T-helper 1 cell (primary cell): ENCODE results near the gene CTSK.

Experiments used
- DNase-seq, 5 donors: peaks; one replicate each; pipeline ENCODE4 v3.0.0-alpha.2; 2012 to 2020

The CTSK gene

DNA sequence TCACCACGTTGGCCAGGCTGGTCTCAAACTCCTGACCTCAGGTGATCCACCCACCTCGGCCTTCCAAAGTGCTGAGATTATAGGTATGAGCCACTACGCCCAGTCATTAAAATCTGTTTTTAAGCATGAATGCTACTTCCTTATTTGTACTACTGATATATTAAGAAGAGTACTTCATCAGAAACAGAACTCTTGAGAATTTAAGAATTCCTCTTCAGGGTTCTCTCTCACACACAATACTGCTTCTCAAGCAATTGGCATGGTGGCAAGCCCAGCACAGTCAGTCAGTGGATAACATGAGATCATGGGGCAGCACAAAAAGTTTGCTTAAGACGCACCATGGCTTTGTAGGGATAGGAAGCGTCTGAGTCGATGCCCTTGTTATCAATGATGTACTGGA, 56.6 kb downstream of the CTSK start:
- no peak for DNase-seq

DNA sequence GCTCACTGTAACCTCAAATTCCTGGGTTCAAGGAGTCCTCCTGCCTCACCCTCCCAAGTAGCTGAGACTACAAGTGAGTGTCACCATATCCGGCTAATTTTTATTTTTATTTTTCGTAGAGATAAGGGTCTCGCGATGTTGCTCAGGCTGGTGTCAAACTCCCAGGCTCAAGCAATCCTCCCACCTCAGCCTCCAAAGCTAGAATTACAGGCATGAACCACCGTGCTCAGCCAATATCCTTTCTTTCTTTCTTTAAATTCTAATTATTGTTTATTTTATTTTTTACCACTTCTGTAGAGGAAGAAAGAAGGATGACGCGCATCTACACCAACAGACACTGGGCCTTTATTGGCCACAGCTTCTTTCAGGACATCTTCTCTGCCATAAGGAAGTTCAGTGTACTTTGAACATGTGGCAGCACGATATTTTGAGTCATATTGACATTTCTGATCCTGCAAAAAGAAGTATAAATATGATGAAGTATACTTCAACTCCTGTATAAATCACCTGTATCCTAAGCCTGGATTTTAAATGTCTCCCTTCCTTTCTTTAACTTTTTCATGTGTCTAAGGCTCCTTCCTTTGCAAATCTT, 58.2 kb downstream of the CTSK start:
- DNase-seq: no peak

DNA sequence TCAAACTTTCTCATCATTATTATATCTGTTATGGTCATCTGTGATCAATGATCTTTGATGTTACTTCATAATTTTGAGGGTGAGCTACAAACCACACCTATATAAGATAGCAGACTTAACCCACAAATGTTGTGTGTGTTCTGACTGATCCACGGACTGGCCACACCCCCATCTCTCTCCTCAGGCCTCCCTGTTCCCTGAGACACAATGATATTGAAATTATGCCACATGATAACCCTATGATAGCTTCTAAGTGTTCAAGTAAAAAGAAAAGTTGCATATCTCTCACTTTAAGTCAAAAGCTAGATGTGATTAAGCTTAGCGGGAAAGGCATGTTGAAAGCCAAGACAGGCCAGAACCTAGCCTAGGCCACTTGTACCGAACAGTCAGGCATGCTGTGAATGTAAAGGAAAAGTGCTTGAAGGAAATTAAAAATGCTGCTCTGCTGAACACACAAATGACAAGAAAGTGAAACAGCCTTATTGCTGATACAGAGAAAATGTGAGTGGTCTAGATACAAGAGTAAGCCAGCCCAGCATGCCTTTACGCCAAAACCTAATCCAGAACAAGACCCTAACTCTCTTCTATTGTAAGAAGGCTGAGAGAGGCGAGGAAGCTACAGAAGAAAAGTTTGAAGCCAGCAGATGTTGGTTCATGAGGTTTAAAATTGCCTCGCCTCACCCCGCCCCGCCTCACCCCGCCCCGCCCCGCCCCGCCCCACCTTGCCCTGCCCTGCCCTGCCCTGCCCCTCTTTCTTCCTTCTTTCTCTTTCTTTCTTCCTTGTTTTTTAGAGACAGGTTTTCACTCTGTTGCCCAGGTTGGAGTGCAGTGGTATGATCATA, 59.0 kb downstream of the CTSK start:
- no peak for DNase-seq
